Retinal pigment epithelial cell (primary cell): ENCODE measurements around the gene GPR152.
"Not testable (repeated sequence)": the region's sequence is repeated elsewhere in the genome, so short reads cannot be mapped to it uniquely, and the experiment has no call there.

ENCODE experiments used
- DNase-seq: peaks from one replicate; pipeline ENCODE4 v3.0.0-alpha.2; 2010; ENCODE audit warnings: low read depth
- H3K4me3 ChIP-seq: 2 replicates; pipeline ENCODE4 v1.5.1; 2011; ENCODE audit warnings: mild to moderate bottlenecking, low read length, control low read depth, moderate library complexity
- CTCF ChIP-seq: conservative IDR thresholded peaks from 2 replicates; pipeline ENCODE4 v1.5.1; 2011; ENCODE audit warnings: low read depth, low read length, control low read depth, inconsistent platforms

Gene GPR152

GRCh38 chr11:67429038-67429668 is 23.4 kb downstream of the GPR152 start:
- H3K4me3 ChIP-seq, result peak overlapping the region; percentile 63
- TF ChIP-seq CTCF, result no peak
- DNase-seq, result no peak

GRCh38 chr11:67428052-67429001 is 24.2 kb downstream of the GPR152 start, which contains the start of gene RPS6KB2:
Gene RPS6KB2, plus strand, starts transcription at chr11:67428494. Its CDS starts 52 bp downstream, at chr11:67428546.
- DNase-seq, result peak; percentile 86
- no peak for TF ChIP-seq CTCF
- peak within 1 kb of the TSS; percentile 63 for H3K4me3 ChIP-seq

DNA sequence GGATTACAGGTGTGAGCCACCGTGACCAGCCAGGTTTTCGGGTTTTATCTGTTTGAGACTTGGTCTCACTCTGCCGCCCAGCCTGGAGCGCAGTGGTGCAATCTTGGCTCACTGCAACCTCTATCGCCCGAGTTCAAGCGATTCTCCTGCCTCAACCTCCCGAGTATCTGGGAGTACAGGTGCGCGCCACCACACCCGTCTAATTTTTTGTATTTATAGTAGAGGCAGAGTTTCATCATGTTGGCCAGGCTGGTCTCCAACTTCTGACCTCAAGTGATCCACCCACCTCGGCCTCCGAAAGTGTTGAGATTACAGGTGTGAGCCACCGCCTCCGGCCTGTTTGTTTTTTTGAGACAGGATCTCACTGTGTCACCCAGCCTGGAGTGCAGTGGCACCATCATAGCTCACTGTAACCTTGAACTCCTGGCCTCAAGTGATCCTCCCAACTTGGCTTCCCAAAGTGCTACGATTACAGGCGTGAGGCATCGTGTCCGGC is 25.1 kb downstream of the GPR152 start:
- DNase-seq, result not testable (repeated sequence)
- H3K4me3 ChIP-seq, result peak overlapping the region; percentile 63

DNA sequence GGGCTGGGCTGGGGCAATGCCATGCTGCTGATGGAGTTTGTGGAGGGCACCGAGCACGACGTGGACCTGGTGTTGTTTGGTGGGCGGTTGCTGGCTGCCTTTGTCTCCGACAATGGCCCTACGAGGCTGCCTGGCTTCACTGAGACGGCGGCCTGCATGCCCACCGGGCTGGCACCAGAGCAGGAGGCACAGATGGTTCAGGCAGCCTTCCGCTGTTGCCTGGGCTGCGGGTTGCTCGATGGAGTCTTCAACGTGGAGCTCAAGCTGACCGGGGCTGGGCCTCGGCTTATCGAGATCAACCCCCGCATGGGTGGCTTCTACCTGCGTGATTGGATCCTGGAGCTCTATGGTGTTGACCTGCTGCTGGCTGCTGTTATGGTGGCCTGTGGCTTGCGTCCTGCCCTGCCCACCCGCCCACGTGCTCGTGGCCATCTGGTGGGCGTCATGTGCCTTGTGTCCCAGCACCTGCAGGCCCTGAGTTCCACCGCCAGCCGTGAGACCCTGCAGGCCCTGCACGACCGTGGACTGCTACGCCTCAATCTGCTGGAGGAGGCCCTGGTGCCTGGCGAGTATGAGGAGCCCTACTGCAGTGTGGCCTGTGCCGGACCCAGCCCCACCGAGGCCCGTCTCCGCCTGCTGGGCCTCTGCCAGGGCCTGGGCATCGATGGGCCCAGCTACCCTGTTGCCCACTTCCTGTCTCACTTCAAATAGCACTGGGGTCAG is 28.5 kb downstream of the GPR152 start:
- DNase-seq, result no peak
- no peak overlapping the region for H3K4me3 ChIP-seq
- TF ChIP-seq CTCF, result no peak

DNA sequence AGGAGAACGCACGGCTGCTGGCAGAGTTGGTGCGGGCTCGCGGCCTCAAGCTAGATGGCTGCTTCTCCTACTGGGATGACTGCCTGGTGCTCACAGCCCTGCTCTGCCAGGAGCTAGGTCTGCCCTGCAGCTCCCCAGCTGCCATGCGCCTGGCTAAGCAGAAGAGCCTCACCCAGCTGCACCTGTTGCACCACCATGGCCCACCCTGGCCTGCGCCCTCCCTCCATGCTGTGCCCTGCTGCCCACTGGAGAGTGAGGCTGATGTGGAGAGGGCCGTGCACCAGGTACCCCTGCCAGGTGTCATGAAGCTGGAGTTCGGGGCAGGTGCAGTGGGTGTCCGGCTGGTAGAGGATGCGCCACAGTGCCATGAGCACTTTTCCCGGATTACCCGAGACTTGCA is 29.1 kb downstream of the GPR152 start:
- TF ChIP-seq CTCF, result no peak

DNA sequence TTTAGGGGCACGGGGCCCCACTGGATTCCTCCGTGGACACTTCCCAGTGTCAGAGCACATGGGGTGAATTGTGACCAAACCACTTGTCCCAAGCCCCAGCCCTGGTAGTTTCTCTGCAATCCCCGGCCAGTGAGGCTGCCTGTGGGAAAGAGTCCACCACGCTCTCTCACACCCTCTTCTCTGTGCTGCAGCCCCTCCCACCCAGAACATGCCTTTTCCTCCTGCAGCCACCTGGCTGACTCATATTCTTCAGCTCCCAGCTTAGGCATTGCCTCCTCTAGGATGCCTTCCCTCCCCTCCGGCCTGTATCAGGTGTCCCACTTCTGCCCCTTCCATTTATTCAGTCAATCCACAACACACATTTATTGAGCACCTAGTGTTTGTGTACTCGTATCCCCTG is 29.6 kb downstream of the GPR152 start:
- no peak for DNase-seq
- H3K4me3 ChIP-seq, result no peak overlapping the region
- no peak for TF ChIP-seq CTCF

More for the DNA sequence above, 29.1 kb downstream of the GPR152 start:
- DNase-seq, result no peak
- H3K4me3 ChIP-seq, result no peak overlapping the region

DNA sequence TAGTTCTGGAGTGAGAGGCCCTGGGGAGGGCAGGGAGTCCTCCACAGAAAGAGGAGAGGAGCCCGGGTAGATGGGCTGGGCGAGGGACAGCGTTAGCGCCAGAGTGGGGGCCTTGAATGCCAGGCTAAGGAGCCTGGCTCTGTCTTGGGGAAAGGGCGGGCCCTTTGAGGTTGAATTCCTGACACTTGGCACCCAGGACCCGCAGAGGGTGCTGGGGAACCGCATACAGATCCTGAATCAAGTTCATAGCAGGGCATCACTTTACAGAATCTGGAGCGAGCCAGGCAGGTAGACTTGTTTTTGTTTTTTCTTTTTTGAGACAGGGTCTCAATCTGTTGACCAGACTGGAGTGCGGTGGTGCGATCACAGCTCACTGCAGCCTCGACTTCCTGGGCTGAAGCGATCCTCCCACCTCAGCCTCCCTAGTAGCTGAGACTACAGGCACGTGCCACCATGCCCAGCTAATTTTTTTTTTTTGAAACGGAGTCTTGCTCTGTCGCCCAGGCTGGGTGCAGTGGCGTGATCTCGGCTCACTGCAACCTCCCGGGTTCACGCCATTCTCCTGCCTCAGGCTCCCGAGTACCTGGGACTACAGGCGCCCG is 31.0 kb downstream of the GPR152 start:
- no peak for TF ChIP-seq CTCF
- DNase-seq, result no peak
- no peak overlapping the region for H3K4me3 ChIP-seq
